BE2C (cell line): ENCODE data around the gene SNTG2.

Experiments used
- DNase-seq: peaks from one replicate; pipeline ENCODE4 v3.0.0-alpha.2; 2020
- H3K27me3 ChIP-seq: fragments of 250-450 bp; sonication (Bioruptor Pico); 2 replicates; pipeline ENCODE4 v1.5.1; 2020; ENCODE audit warnings: mild to moderate bottlenecking
- H3K36me3 ChIP-seq: fragments of 250-450 bp; sonication (Bioruptor Pico); 2 replicates; pipeline ENCODE4 v1.5.1; 2020; ENCODE audit warnings: mild to moderate bottlenecking
- H3K4me1 ChIP-seq: fragments of 250-450 bp; sonication (Bioruptor Pico); 2 replicates; pipeline ENCODE4 v1.5.1; 2020
- H3K4me3 ChIP-seq: 2 replicates; pipeline ENCODE4 v1.5.1; 2011; ENCODE audit warnings: low read depth, low read length
- H3K9me3 ChIP-seq: fragments of 250-450 bp; sonication (Bioruptor Pico); 2 replicates; pipeline ENCODE4 v1.5.1; 2020
- TF ChIP-seq, protein P1 (sequence below): IDR thresholded peaks from 2 replicates; pipeline ENCODE4 v1.5.1; 2012; ENCODE audit warnings: mild to moderate bottlenecking, low read depth, low read length

The SNTG2 gene

GRCh38 chr2:1249897-1250687 is 299.4 kb downstream of the SNTG2 start:
- Histone ChIP-seq H3K4me3 (no peak overlapping the region), H3K27me3 (no peaks in the 10 kb centered on the region), H3K36me3 (no peaks in the 10 kb centered on the region), H3K9me3 (no peaks in the 10 kb centered on the region), H3K4me1 (no peaks in the 10 kb centered on the region)
- TF ChIP-seq, protein P1, sequence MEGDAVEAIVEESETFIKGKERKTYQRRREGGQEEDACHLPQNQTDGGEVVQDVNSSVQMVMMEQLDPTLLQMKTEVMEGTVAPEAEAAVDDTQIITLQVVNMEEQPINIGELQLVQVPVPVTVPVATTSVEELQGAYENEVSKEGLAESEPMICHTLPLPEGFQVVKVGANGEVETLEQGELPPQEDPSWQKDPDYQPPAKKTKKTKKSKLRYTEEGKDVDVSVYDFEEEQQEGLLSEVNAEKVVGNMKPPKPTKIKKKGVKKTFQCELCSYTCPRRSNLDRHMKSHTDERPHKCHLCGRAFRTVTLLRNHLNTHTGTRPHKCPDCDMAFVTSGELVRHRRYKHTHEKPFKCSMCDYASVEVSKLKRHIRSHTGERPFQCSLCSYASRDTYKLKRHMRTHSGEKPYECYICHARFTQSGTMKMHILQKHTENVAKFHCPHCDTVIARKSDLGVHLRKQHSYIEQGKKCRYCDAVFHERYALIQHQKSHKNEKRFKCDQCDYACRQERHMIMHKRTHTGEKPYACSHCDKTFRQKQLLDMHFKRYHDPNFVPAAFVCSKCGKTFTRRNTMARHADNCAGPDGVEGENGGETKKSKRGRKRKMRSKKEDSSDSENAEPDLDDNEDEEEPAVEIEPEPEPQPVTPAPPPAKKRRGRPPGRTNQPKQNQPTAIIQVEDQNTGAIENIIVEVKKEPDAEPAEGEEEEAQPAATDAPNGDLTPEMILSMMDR, result no peak
- no peak for DNase-seq

- Histone ChIP-seq H3K4me1 (no peaks in the 10 kb centered on the region), H3K36me3 (no peaks in the 10 kb centered on the region), H3K27me3 (no peaks in the 10 kb centered on the region), H3K4me3 (no peak overlapping the region), H3K9me3 (no peaks in the 10 kb centered on the region)
- TF ChIP-seq, protein P1, result no peak
- DNase-seq, result no peak
These were observed 300.9 kb downstream of the SNTG2 start for GRCh38 chr2:1251520-1251919.

DNA sequence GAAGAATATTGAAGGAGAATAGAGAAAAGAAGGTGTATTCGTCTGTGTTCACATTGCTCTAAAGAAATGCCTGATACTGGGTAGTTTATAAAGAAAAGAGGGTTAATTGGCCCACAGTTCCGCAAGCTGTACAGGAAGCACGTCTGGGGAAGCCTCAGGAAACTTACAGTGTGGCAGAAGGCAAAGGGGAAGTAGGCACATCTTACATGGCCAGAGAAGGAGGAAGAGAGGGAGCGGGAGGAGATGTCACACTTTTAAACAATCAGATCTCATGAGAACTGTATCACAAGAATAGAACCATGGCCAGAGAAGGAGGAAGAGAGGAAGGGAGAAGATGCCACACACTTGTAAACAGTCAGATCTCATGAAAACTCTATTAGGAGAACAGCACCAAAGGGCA is 303.0 kb downstream of the SNTG2 start:
- TF ChIP-seq, protein P1, result no peak
- H3K27me3 ChIP-seq, result no peaks in the 10 kb centered on the region
- DNase-seq, result no peak
- H3K9me3 ChIP-seq, result no peaks in the 10 kb centered on the region
- H3K4me1 ChIP-seq, result no peaks in the 10 kb centered on the region
- no peaks in the 10 kb centered on the region for H3K36me3 ChIP-seq
- no peak overlapping the region for H3K4me3 ChIP-seq

- Histone ChIP-seq H3K9me3 (no peaks in the 10 kb centered on the region), H3K27me3 (no peaks in the 10 kb centered on the region), H3K4me3 (no peak overlapping the region), H3K4me1 (no peaks in the 10 kb centered on the region), H3K36me3 (no peaks in the 10 kb centered on the region)
- TF ChIP-seq, protein P1, result no peak
- DNase-seq, result no peak
These were observed 304.2 kb downstream of the SNTG2 start for GRCh38 chr2:1254662-1255343.

- H3K27me3 ChIP-seq, result no peaks in the 10 kb centered on the region
- H3K4me3 ChIP-seq, result no peak overlapping the region
- TF ChIP-seq, protein P1, result no peak
- no peaks in the 10 kb centered on the region for H3K36me3 ChIP-seq
- H3K9me3 ChIP-seq, result no peaks in the 10 kb centered on the region
- H3K4me1 ChIP-seq, result no peaks in the 10 kb centered on the region
- DNase-seq, result no peak
These were observed 306.1 kb downstream of the SNTG2 start for GRCh38 chr2:1256632-1257324.
